Measurements from ENCODE around the gene MTERF4. TPM values are rescaled to one million over a fixed set of nuclear protein-coding genes. Genes with fewer than 3 reads are reported as not detected.

MTERF4 gene
- total RNA-seq, 1 experiment from 2014 or later, result 32.4 TPM

- H3K27me3 ChIP-seq (ENCODE audit: control insufficient read depth, insufficient read depth, low read length), result no peaks in the 10 kb centered on the region
- H3K36me3 ChIP-seq (replicated peaks; ENCODE audit: control insufficient read depth, insufficient read depth, low read length), result no peaks in the 10 kb centered on the region
- DNase-seq, result no peak
- H3K4me3 ChIP-seq (ENCODE audit: insufficient read depth, low read depth, low read length), result no peak overlapping the region
Observed at GRCh38 chr2:241080405-241081189, 21.5 kb downstream of the MTERF4 start.

GRCh38 chr2:241074901-241075540, 27.1 kb downstream of the MTERF4 start:
- H3K36me3 ChIP-seq (replicated peaks; ENCODE audit: control insufficient read depth, insufficient read depth, low read length), result no peaks in the 10 kb centered on the region
- no peak overlapping the region for H3K4me3 ChIP-seq (ENCODE audit: insufficient read depth, low read depth, low read length)
- no peak for DNase-seq
- no peaks in the 10 kb centered on the region for H3K27me3 ChIP-seq (ENCODE audit: control insufficient read depth, insufficient read depth, low read length)

GRCh38 chr2:241074065-241074818, 27.8 kb downstream of the MTERF4 start:
- DNase-seq, result no peak
- Histone ChIP-seq H3K36me3 (replicated peaks; ENCODE audit: control insufficient read depth, insufficient read depth, low read length) (no peaks in the 10 kb centered on the region), H3K27me3 (ENCODE audit: control insufficient read depth, insufficient read depth, low read length) (no peaks in the 10 kb centered on the region), H3K4me3 (ENCODE audit: insufficient read depth, low read depth, low read length) (no peak overlapping the region)

- peak; percentile 51 for DNase-seq
- Histone ChIP-seq H3K27me3 (ENCODE audit: control insufficient read depth, insufficient read depth, low read length) (no peaks in the 10 kb centered on the region), H3K36me3 (replicated peaks; ENCODE audit: control insufficient read depth, insufficient read depth, low read length) (no peaks in the 10 kb centered on the region), H3K4me3 (ENCODE audit: insufficient read depth, low read depth, low read length) (no peak overlapping the region)
Observed at GRCh38 chr2:241073166-241074064, 28.7 kb downstream of the MTERF4 start.

- peak; percentile 56 for DNase-seq
- H3K27me3 ChIP-seq (ENCODE audit: control insufficient read depth, insufficient read depth, low read length), result no peaks in the 10 kb centered on the region
Observed at GRCh38 chr2:241072553-241073165, 29.4 kb downstream of the MTERF4 start.

GRCh38 chr2:241072151-241072550, 29.9 kb downstream of the MTERF4 start:
- H3K4me3 ChIP-seq (ENCODE audit: insufficient read depth, low read depth, low read length), result no peak overlapping the region
- no peaks in the 10 kb centered on the region for H3K27me3 ChIP-seq (ENCODE audit: control insufficient read depth, insufficient read depth, low read length)
- no peaks in the 10 kb centered on the region for H3K36me3 ChIP-seq (replicated peaks; ENCODE audit: control insufficient read depth, insufficient read depth, low read length)
- DNase-seq, result peak; percentile 36

More at GRCh38 chr2:241072553-241073165, 29.4 kb downstream of the MTERF4 start:
- Histone ChIP-seq H3K36me3 (replicated peaks; ENCODE audit: control insufficient read depth, insufficient read depth, low read length) (no peaks in the 10 kb centered on the region), H3K4me3 (ENCODE audit: insufficient read depth, low read depth, low read length) (no peak overlapping the region)

- Histone ChIP-seq H3K27me3 (ENCODE audit: control insufficient read depth, insufficient read depth, low read length) (no peaks in the 10 kb centered on the region), H3K36me3 (replicated peaks; ENCODE audit: control insufficient read depth, insufficient read depth, low read length) (no peaks in the 10 kb centered on the region), H3K4me3 (ENCODE audit: insufficient read depth, low read depth, low read length) (no peak overlapping the region)
- peak; percentile 45 for DNase-seq
Observed at GRCh38 chr2:241071677-241072111, 30.4 kb downstream of the MTERF4 start.

- Histone ChIP-seq H3K27me3 (ENCODE audit: control insufficient read depth, insufficient read depth, low read length) (no peaks in the 10 kb centered on the region), H3K36me3 (replicated peaks; ENCODE audit: control insufficient read depth, insufficient read depth, low read length) (no peaks in the 10 kb centered on the region), H3K4me3 (ENCODE audit: insufficient read depth, low read depth, low read length) (no peak overlapping the region)
- DNase-seq, result peak; percentile 49
Observed at GRCh38 chr2:241070811-241071676, 31.0 kb downstream of the MTERF4 start.

- no peaks in the 10 kb centered on the region for H3K27me3 ChIP-seq (ENCODE audit: control insufficient read depth, insufficient read depth, low read length)
- H3K4me3 ChIP-seq (ENCODE audit: insufficient read depth, low read depth, low read length), result no peak overlapping the region
- DNase-seq, result peak; percentile 49
- no peaks in the 10 kb centered on the region for H3K36me3 ChIP-seq (replicated peaks; ENCODE audit: control insufficient read depth, insufficient read depth, low read length)
Observed at GRCh38 chr2:241070361-241070760, 31.7 kb downstream of the MTERF4 start.

GRCh38 chr2:241069821-241070281, 32.2 kb downstream of the MTERF4 start:
- Histone ChIP-seq H3K27me3 (ENCODE audit: control insufficient read depth, insufficient read depth, low read length) (no peaks in the 10 kb centered on the region), H3K36me3 (replicated peaks; ENCODE audit: control insufficient read depth, insufficient read depth, low read length) (no peaks in the 10 kb centered on the region), H3K4me3 (ENCODE audit: insufficient read depth, low read depth, low read length) (no peak overlapping the region)
- peak; percentile 87 for DNase-seq

GRCh38 chr2:241068942-241069810, 32.9 kb downstream of the MTERF4 start:
- H3K27me3 ChIP-seq (ENCODE audit: control insufficient read depth, insufficient read depth, low read length), result no peaks in the 10 kb centered on the region
- peak; percentile 43 for DNase-seq
- no peak overlapping the region for H3K4me3 ChIP-seq (ENCODE audit: insufficient read depth, low read depth, low read length)
- H3K36me3 ChIP-seq (replicated peaks; ENCODE audit: control insufficient read depth, insufficient read depth, low read length), result no peaks in the 10 kb centered on the region
